ENCODE results near the gene RALA. TPM values are rescaled to one million over a fixed set of nuclear protein-coding genes. Genes with fewer than 3 reads are reported as not detected.

RALA gene
- polyA plus RNA-seq, 1 experiment, result 59.2 TPM

- Histone ChIP-seq H3K27me3 (ENCODE audit: control insufficient read depth, insufficient read depth, low read length) (no peaks in the 10 kb centered on the region), H3K27ac (ENCODE audit: low read depth, low read length) (peak overlapping the region; percentile 96), H3K4me3 (ENCODE audit: low read depth, low read length) (peak overlapping the region; percentile 44), H3K9me3 (ENCODE audit: control insufficient read depth, insufficient read depth, low read length) (no peaks in the 10 kb centered on the region)
- ChIA-PET POLR2A (interaction anchor here (0.7 to 1.9 kb wide), 5 partner anchors 12 to 100 kb away, joined by 3 to 16 read pairs (median 4); partner anchors contain the start of gene RALA), CTCF (interaction anchor here (0.9 to 2.4 kb wide), 2 partner anchors 11 to 30 kb away, joined by 4 to 10 read pairs; no protein-coding TSS in a partner anchor)
- DNase-seq (ENCODE audit: low read depth, low spot score), result no peak
- TF ChIP-seq CTCF (IDR thresholded peaks at IDR 0.05; ENCODE audit: low read depth, low read length), result no peak; the same call in 1 of the 2 replicates
Observed at GRCh38 chr7:39609935-39610263, 13.5 kb upstream of the RALA start.

- Histone ChIP-seq H3K27me3 (ENCODE audit: control insufficient read depth, insufficient read depth, low read length) (no peaks in the 10 kb centered on the region), H3K4me3 (ENCODE audit: low read depth, low read length) (no peak overlapping the region), H3K27ac (ENCODE audit: low read depth, low read length) (no peak overlapping the region), H3K9me3 (ENCODE audit: control insufficient read depth, insufficient read depth, low read length) (no peaks in the 10 kb centered on the region)
- no peak for DNase-seq (ENCODE audit: low read depth, low spot score)
- ChIA-PET POLR2A (interaction anchor here (1.0 to 2.1 kb wide), 2 partner anchors 10 to 11 kb away, joined by 3 to 10 read pairs; partner anchors contain the start of gene RALA), CTCF (interaction anchor here (0.7 to 1.6 kb wide), 3 partner anchors 10 to 133 kb away, joined by 3 to 7 read pairs (median 4); partner anchors contain the start of gene RALA)
- TF ChIP-seq CTCF (IDR thresholded peaks at IDR 0.05; ENCODE audit: low read depth, low read length), result no peak
Observed at GRCh38 chr7:39613577-39613976, 9.8 kb upstream of the RALA start.

- TF ChIP-seq CTCF (IDR thresholded peaks at IDR 0.05; ENCODE audit: low read depth, low read length), result no peak
- CTCF ChIA-PET, result interaction anchor here (0.9 to 1.6 kb wide), 2 partner anchors 33 to 132 kb away, joined by 3 to 7 read pairs; no protein-coding TSS in a partner anchor
- H3K9me3 ChIP-seq (ENCODE audit: control insufficient read depth, insufficient read depth, low read length), result no peaks in the 10 kb centered on the region
- no peaks in the 10 kb centered on the region for H3K27me3 ChIP-seq (ENCODE audit: control insufficient read depth, insufficient read depth, low read length)
- POLR2A ChIA-PET, result interaction anchor here (1.0 to 2.1 kb wide), 2 partner anchors 9 to 12 kb away, joined by 3 to 10 read pairs; partner anchors contain the start of gene RALA
- H3K4me3 ChIP-seq (ENCODE audit: low read depth, low read length), result no peak overlapping the region
- no peak overlapping the region for H3K27ac ChIP-seq (ENCODE audit: low read depth, low read length)
- DNase-seq (ENCODE audit: low read depth, low spot score), result no peak
Observed at GRCh38 chr7:39614299-39614698, 9.1 kb upstream of the RALA start.

GRCh38 chr7:39615350-39615975 is 7.9 kb upstream of the RALA start:
- Histone ChIP-seq H3K27ac (ENCODE audit: low read depth, low read length) (no peak overlapping the region), H3K27me3 (ENCODE audit: control insufficient read depth, insufficient read depth, low read length) (no peaks in the 10 kb centered on the region), H3K9me3 (ENCODE audit: control insufficient read depth, insufficient read depth, low read length) (no peaks in the 10 kb centered on the region), H3K4me3 (ENCODE audit: low read depth, low read length) (no peak overlapping the region)
- ChIA-PET POLR2A (no interaction called here), CTCF (interaction anchor here (1.2 kb wide), 1 partner anchor 131 kb away, joined by 3 read pairs; no protein-coding TSS in a partner anchor)
- no peak for TF ChIP-seq CTCF (IDR thresholded peaks at IDR 0.05; ENCODE audit: low read depth, low read length)
- DNase-seq (ENCODE audit: low read depth, low spot score), result no peak

GRCh38 chr7:39616138-39616537 is 7.2 kb upstream of the RALA start:
- H3K27ac ChIP-seq (ENCODE audit: low read depth, low read length), result no peak overlapping the region
- no peaks in the 10 kb centered on the region for H3K9me3 ChIP-seq (ENCODE audit: control insufficient read depth, insufficient read depth, low read length)
- TF ChIP-seq CTCF (IDR thresholded peaks at IDR 0.05; ENCODE audit: low read depth, low read length), result no peak
- no peak overlapping the region for H3K4me3 ChIP-seq (ENCODE audit: low read depth, low read length)
- no peak for DNase-seq (ENCODE audit: low read depth, low spot score)
- POLR2A ChIA-PET, result no interaction called here
- CTCF ChIA-PET, result interaction anchor here (1.2 kb wide), 1 partner anchor 130 kb away, joined by 3 read pairs; no protein-coding TSS in a partner anchor
- no peaks in the 10 kb centered on the region for H3K27me3 ChIP-seq (ENCODE audit: control insufficient read depth, insufficient read depth, low read length)
